AG04450 (cell line): Measurements from ENCODE around the gene PAX9. TPM values are rescaled to one million over a fixed set of nuclear protein-coding genes. Genes with fewer than 3 reads are reported as not detected.

Experiments
- CTCF ChIA-PET: fragments of 300-600, 350-600 bp; formaldehyde crosslinking; extraction: SDS; loops from one replicate; lab custom pipeline; 2022; ENCODE audit warnings: antibody characterized with exemption, inconsistent platforms; lab: Charles Lee
- POLR2A ChIA-PET: fragments of 350-600 bp; formaldehyde crosslinking; extraction: SDS; loops from one replicate; lab custom pipeline; 2021; ENCODE audit warnings: antibody characterized with exemption, inconsistent platforms; lab: Yijun Ruan, JAX
- DNase-seq: peaks from one replicate; pipeline ENCODE4 v3.0.0-alpha.2; 2011; ENCODE audit warnings: low read depth, low spot score
- H3K27ac ChIP-seq: one replicate; pipeline ENCODE4 v1.5.1; 2012; ENCODE audit warnings: low read depth, low read length, control low read depth
- H3K27me3 ChIP-seq: one replicate; pipeline ENCODE4 v1.6.0; 2012; ENCODE audit warnings: low read length; ENCODE audit not compliant: control insufficient read depth, insufficient read depth
- H3K4me3 ChIP-seq: 2 replicates; pipeline ENCODE4 v1.5.1; 2011; ENCODE audit warnings: mild to moderate bottlenecking, low read depth, low read length, control low read depth
- H3K9me3 ChIP-seq: 2 replicates; pipeline ENCODE4 v1.5.1; 2012; ENCODE audit warnings: low read length; ENCODE audit not compliant: control insufficient read depth, insufficient read depth
- polyA plus RNA-seq: library from polyadenylated mRNA; depleted of rRNA; stranded (reverse); fragments of >200 nt; gene quantifications from 2 replicates; pipeline ENCODE4 v1.2.3, GENCODE V29; 2011
- TF ChIP-seq, protein P1 (sequence below): IDR thresholded peaks from 2 replicates; pipeline ENCODE4 v1.5.1; 2011; ENCODE audit warnings: low read depth, low read length, control low read depth, inconsistent platforms

Gene PAX9
- polyA plus RNA-seq, 1 experiment: not detected

DNA sequence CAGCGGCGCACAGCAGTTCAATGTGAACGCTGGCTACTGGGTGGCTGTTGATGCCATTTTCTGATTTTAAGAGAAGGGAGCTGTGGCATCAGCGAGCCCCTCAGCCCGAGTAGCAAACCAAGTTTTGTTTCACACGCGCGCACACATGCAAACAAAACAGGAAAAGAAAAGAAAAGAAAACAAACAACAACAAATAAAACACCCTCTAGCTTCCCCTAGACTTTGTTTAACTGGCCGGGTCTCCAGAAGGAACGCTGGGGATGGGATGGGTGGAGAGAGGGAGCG is 540 bp downstream of the PAX9 start:
- H3K9me3 ChIP-seq: peaks cover 36% of the 10 kb centered on the region
- no peak for DNase-seq
- ChIA-PET CTCF (no interaction called here), POLR2A (no interaction called here)
- TF ChIP-seq, protein P1, sequence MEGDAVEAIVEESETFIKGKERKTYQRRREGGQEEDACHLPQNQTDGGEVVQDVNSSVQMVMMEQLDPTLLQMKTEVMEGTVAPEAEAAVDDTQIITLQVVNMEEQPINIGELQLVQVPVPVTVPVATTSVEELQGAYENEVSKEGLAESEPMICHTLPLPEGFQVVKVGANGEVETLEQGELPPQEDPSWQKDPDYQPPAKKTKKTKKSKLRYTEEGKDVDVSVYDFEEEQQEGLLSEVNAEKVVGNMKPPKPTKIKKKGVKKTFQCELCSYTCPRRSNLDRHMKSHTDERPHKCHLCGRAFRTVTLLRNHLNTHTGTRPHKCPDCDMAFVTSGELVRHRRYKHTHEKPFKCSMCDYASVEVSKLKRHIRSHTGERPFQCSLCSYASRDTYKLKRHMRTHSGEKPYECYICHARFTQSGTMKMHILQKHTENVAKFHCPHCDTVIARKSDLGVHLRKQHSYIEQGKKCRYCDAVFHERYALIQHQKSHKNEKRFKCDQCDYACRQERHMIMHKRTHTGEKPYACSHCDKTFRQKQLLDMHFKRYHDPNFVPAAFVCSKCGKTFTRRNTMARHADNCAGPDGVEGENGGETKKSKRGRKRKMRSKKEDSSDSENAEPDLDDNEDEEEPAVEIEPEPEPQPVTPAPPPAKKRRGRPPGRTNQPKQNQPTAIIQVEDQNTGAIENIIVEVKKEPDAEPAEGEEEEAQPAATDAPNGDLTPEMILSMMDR: no peak
- peaks cover 98% of the 10 kb centered on the region for H3K27me3 ChIP-seq
- H3K4me3 ChIP-seq: no peak overlapping the region
- no peak overlapping the region for H3K27ac ChIP-seq

DNA sequence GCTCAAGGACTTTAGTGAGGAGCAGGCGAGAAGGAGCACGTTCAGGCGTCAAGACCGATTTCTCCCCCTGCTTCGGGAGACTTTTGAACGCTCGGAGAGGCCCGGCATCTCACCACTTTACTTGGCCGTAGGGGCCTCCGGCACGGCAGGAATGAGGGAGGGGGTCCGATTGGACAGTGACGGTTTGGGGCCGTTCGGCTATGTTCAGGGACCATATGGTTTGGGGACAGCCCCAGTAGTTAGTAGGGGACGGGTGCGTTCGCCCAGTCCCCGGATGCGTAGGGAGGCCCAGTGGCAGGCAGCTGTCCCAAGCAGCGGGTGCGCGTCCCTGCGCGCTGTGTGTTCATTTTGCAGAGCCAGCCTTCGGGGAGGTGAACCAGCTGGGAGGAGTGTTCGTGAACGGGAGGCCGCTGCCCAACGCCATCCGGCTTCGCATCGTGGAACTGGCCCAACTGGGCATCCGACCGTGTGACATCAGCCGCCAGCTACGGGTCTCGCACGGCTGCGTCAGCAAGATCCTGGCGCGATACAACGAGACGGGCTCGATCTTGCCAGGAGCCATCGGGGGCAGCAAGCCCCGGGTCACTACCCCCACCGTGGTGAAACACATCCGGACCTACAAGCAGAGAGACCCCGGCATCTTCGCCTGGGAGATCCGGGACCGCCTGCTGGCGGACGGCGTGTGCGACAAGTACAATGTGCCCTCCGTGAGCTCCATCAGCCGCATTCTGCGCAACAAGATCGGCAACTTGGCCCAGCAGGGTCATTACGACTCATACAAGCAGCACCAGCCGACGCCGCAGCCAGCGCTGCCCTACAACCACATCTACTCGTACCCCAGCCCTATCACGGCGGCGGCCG is 1.1 kb downstream of the PAX9 start:
- peaks cover 97% of the 10 kb centered on the region for H3K27me3 ChIP-seq
- no peak overlapping the region for H3K27ac ChIP-seq
- DNase-seq: no peak
- H3K9me3 ChIP-seq: peaks cover 31% of the 10 kb centered on the region
- TF ChIP-seq, protein P1: no peak
- no peak overlapping the region for H3K4me3 ChIP-seq
- ChIA-PET POLR2A (no interaction called here), CTCF (interaction anchor here (0.6 kb wide), 1 partner anchor 107 kb away, joined by 3 read pairs; no protein-coding TSS in a partner anchor)

DNA sequence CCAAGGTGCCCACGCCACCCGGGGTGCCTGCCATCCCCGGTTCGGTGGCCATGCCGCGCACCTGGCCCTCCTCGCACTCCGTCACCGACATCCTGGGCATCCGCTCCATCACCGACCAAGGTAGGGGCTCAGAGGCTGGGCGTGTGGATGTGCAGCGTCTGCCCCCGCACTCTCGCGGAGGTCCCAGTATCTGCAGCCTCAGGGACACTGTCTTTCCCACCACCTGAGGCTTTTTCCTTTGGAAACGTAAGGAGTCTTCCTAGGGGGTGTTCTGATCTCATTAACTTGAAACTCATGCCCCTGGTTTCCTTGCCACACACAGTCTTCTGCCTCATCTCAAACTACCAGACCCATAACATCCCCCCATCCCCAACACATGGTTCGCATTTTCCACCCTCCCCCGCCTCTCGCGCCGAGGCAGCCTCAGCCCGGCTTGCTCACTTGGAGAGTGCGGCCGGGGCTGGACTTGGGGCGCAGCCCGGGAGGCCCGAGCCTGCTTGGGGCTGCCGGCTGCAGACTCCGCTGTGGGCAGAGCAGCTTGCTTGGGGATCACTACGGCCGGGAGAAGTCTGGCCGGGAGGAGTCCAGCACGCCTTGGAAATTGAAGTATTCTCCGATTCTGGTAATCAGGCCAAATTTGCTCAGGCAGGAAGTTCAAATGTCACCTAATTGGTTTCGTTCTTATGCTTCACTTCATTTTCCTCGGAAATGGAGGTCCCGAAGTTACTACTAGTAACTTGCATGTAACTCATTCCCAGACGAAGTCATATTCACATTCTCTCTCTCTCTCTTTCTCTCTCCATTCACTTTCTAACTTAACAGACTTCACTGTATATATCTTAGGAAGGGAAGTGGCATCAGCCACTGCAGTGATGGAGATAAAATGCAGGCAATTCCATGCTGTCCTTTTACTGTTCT is 2.0 kb downstream of the PAX9 start:
- no peak overlapping the region for H3K27ac ChIP-seq
- peak overlapping the region; percentile 17; the same call in 1 of the 2 replicates for H3K4me3 ChIP-seq
- ChIA-PET POLR2A (no interaction called here), CTCF (no interaction called here)
- no peak for DNase-seq
- H3K27me3 ChIP-seq: peaks cover 88% of the 10 kb centered on the region
- H3K9me3 ChIP-seq: peaks cover 26% of the 10 kb centered on the region
- TF ChIP-seq, protein P1: no peak

DNA sequence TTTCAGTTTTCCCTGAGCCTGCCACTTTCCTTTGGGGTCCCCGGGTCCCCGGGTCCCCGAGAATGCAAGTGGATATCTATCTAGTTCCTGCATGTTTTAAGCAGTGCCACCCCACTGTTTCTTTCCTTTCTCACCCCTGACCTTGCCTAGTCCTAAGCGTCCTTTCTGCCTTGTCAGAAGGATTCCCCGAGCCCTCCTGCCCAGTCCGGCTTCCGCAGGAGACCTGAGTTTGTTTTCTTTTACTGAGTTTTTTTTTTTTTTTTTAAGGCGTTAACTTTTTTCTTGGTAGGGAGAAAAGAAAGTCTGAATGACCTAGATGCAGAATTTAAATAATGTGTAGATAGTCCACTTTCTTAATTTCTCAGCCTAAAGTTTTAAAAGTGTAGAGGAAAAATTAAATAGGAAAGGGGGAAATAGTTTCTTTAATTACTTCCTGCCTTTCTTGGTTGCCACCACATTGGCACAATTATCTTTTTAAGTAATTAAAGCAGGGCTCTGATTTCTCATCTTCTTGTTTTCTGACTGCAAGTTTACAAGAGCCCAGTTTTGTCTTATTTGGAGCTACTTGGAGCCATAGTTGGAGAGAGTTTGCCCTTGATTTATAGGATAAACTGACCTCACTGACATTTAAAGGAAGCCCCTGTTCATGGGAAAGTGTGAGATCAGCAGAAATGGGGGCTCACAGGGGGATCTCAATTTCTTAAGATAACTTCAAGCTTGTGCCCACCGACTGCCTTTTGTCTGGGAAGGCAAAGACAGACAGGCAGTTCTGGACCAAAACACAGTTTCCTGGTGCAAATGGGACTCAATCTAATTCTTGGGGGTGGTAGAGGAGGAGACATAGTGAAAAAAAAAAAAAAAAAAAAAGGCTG is 2.9 kb downstream of the PAX9 start:
- no peak for DNase-seq
- Histone ChIP-seq H3K27ac (no peak overlapping the region), H3K9me3 (peaks cover 26% of the 10 kb centered on the region), H3K27me3 (peaks cover 80% of the 10 kb centered on the region), H3K4me3 (no peak overlapping the region)
- TF ChIP-seq, protein P1: no peak
- ChIA-PET POLR2A (no interaction called here), CTCF (interaction anchor here (0.6 kb wide), 1 partner anchor 111 kb away, joined by 3 read pairs; no protein-coding TSS in a partner anchor)
